Activated T-cell treated with anti-CD3 and anti-CD28 coated beads for 1 hour (primary cell): ENCODE measurements around the gene FHOD1.
A peak's percentile ranks its signal among the peaks of the same experiment; 100 is the strongest.

Source experiments
- DNase-seq: peaks from one replicate; pipeline ENCODE4 v3.0.0-alpha.2; 2020; ENCODE audit warnings: low read depth

FHOD1 gene

GRCh38 chr16:67234180-67234597, 13.1 kb downstream of the FHOD1 start:
- no peak for DNase-seq

DNA sequence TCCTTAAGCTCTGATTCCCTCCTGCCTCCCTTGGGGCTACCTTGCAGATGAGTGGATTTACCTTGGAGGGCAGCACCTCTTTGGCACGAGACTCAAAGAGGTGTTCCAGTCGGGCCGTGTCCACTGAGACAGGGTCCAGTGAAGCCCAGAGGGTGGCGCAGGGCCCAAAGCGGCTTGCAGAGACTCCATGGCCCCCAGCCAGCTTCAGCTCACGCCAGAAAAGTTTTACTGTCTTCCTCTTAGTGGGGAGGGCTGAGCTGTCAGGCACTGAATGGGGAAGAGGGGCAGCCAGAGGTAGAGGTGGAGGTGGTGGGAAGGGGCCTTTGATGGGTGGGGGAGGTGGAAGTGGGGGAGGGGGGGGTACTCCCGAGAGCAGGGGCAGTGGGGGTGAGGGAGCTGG, 13.7 kb downstream of the FHOD1 start:
- no peak for DNase-seq

DNA sequence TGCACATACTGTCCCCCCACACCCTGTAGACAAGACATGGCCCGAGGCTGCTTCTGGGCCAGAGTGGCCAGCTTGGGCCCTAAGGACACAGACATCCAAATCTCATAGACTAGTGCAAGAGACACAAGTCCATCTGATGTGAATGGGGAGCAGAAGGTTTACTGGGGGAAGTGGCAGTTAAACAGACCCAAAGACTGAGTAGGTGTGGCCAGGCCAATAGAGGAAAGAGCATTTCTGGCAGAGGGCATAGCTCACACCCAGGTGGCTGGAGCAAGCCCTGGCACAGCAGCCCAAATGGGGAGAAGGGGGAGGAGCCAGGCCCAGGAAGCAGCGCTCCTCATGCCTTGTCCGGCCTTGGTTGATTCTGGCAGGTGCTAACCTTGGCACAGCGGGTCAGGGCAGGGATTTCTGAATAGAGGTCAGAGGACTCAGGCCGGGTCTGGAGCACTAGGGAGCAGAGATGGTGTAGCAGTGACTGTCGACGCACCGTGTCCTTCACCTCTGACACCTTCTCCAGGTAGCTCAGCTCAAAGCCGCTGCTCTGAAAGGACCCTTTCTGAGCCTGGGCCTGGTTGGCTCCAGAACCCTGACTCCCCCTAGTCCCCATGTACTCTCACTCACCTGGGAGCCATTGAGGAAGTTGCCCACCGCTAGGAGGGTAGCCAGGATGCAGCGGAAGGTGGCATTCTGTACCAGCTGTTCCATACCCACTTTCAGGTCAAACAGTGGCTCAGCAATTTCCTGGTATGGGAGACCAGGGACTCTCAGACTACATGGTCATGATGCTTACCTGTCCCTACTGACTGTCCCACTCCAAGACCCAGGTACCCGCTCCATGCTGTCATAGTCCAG, 16.2 kb downstream of the FHOD1 start:
- DNase-seq: no peak

- no peak for DNase-seq
Observed at GRCh38 chr16:67229906-67230808, 17.1 kb downstream of the FHOD1 start.

GRCh38 chr16:67228905-67229304, 18.4 kb downstream of the FHOD1 start:
- DNase-seq: no peak

GRCh38 chr16:67228034-67228785, 19.1 kb downstream of the FHOD1 start:
- no peak for DNase-seq

DNA sequence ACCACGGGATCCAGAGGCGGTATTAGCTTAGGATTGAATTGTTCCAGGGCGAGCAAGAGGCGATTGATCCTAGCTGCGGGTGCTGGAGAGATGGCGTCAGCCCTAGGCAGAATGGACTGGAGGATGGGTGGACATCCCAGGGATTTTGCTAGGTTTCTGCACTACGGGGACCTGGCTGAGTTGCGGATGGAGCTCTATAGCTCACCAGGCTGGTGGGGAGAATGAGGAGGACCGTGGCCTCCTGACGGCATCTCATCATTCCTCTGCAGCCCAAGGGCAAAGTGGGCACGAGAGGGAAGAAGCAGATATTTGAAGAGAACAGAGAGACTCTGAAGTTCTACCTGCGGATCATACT, 19.7 kb downstream of the FHOD1 start:
- no peak for DNase-seq

DNA sequence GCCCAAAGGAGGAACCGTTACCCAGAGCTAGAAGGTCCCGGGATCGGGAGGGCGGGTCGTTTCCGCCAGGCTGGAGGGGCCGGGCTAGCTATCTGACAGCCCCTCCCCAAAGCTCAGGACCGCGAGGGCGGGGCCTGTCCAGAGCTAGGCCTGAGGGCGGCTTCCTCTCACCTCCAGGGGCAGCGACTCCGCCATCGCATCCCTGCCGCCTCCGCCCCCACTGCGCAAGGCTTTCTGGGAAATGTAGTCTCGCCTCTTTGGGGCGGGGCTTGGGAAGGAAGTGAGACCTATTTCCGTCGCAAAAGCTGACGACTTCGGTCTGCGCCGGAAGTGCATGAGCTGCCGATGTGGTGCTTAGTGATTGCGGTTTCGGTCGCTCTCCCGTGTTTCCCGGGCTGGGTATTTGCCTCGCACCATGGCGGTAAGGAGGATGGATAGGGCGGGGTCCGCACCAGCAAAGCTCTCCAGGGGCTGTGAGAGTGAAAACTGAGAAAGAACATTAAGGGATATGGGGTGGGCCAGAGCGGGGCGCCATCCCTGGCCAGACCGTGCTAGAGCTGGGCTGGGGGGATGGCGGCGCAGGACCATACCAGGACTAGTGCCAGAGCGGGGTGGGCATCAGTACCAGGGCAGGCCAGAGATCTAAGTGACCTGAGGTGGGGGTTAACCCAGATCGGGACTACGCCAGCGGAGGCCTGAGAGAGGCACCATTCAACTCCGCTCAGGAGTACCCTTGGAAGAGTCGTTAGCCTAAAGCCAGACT, 20.3 kb downstream of the FHOD1 start, which contains the start of gene TMEM208:
Gene TMEM208 (plus strand): TSS at position 327 of the 763 bp plus-strand sequence. CDS start 89 bp downstream, at position 416.
- DNase-seq: peak; percentile 96

DNA sequence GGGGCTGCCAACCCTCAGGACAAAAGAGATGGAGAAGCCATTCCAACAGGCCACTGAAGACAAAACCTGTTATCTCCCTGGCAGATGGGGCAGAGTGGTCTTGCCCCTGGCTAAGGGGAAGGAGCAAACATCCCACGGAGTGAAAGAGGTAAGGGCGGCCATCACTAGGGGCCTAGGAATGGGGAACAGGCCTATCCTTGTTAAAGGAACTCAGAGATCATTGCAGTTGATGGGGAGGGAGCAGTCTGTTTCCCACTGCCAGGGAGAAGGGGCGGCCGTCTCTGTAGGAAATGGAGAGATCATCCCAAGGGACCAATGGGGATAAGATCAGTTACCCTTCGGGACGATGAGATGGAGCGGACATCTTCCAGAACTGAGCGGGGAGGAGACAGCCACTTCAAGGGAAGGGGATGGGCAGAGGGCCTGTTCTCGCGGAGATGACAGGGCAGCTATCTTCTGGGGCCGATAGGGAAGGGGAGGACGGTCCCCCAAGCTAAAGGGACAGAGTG, 20.9 kb downstream of the FHOD1 start:
- no peak for DNase-seq

DNA sequence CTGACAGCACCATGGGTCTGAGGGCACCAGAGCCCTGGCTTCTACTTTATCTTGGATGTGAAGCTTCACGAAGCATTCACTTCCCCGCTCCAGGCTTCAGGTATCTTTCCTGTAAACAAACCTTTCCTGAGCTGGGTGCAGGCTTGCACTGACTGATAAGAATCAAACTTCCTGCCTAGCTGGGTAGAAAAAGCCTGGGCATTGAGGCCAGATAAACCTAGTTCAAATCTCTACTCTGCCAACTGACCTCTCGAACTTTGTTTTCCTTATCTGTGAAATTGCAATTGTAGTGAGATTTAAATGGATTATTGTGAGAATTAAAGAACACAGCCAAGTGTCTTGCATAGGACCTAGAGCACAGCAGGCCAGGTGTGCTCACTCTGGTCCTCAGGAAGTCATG, 23.3 kb downstream of the FHOD1 start:
- no peak for DNase-seq

DNA sequence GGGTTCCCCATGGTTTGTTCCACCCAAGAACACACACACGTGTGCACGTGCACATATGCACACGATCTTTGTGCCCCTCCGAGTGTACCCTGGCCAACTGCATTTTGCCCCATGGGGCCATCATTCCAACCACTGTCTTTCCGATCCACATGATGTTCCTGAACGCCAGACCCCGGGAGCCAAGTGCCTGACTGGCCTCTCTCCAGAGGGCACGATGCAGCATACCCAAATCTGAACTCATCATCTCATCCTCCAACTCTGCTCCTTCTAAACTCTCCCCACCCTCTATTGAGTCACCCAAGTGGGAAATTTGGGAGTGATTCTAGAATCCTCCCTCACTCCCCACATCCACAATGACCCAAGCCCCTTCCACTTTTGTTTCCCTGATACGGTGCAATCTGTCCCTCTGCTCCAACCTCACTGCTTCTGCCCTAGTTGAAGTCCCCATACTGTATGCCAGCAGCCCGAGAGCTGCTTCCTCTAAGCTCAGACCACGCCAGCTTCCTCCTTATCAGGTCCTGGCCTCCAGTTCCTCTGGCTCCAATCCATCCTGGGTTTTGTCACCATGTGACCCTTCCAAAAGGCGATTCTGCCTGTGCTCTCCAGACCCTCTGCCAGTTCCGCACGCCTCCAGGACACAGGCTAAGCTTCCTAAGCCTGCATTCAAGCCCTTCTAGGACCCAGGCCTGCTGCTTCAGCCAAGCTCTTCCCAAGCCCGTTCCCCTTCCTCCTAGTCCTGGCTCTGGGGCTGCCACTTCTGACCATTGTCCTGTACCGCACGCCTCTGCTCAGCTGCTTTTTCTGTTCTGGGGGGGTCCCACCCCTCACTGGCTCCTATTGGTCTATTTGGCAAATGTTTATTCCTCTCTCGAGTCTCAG, 30.4 kb downstream of the FHOD1 start:
- DNase-seq: no peak

GRCh38 chr16:67215706-67216105, 31.6 kb downstream of the FHOD1 start:
- no peak for DNase-seq

GRCh38 chr16:67213197-67214019, 33.9 kb downstream of the FHOD1 start:
- DNase-seq: no peak

- DNase-seq: no peak
Observed at GRCh38 chr16:67212766-67213165, 34.5 kb downstream of the FHOD1 start.

GRCh38 chr16:67211674-67212073, 35.6 kb downstream of the FHOD1 start:
- no peak for DNase-seq

- no peak for DNase-seq
Observed at GRCh38 chr16:67210069-67210937, 37.0 kb downstream of the FHOD1 start.

DNA sequence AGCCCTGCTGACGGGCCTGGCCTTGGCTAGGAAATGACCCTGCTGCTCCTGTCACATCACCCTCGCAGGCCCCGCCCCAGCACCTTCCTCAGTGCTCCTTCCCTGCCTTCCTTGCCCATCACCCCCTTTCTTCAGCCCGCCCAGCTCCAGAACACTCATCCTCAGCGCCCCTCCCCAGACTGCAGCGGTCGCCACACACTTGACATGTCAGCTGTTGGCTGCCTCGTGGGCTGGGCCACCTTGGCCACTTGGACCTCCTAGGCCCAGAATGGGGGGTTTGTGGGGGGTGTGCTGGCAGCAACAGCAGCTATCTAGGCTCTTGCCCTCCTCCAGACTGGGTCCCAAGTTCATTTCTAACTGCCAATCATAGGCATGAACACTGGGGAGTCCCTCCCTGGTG, 37.7 kb downstream of the FHOD1 start:
- DNase-seq: no peak

- no peak for DNase-seq
Observed at GRCh38 chr16:67208154-67208896, 39.0 kb downstream of the FHOD1 start.
